Activated CD8-positive, alpha-beta T cell treated with anti-CD3 and anti-CD28 coated beads, Interleukin-2, amount 10 ng/mL, durations not matched to agents 7 days and 5 days (primary cell): ENCODE measurements around the gene ZBTB34. TPM values are rescaled to one million over a fixed set of nuclear protein-coding genes. Genes with fewer than 3 reads are reported as not detected.

Experiments used
- ATAC-seq: fragments of 150-1000 bp; cut with Tn5 transposase; one replicate; pipeline ENCODE4 v1.10.0; 2021; ENCODE audit warnings: moderate library complexity
- CTCF ChIA-PET: fragments of 350-600 bp; sonication (Branson Sonifier 250); formaldehyde crosslinking; loops from one replicate; lab custom pipeline; 2021; ENCODE audit warnings: antibody characterized with exemption; lab: Charles Lee
- POLR2A ChIA-PET: fragments of 350-600 bp; sonication (Branson Sonifier 250); formaldehyde crosslinking; loops from one replicate; lab custom pipeline; 2021; ENCODE audit warnings: antibody characterized with exemption; lab: Charles Lee
- DNase-seq: peaks from one replicate; pipeline ENCODE4 v3.0.0-alpha.2; 2020
- H3K27ac Mint-ChIP-seq: one replicate; pipeline ENCODE4 v1.8.0; 2021; ENCODE audit warnings: mild to moderate bottlenecking, mixed read lengths
- H3K27me3 Mint-ChIP-seq: one replicate; pipeline ENCODE4 v1.8.0; 2021; ENCODE audit warnings: low read depth, mixed read lengths
- H3K36me3 Mint-ChIP-seq: one replicate; pipeline ENCODE4 v1.8.0; 2021; ENCODE audit warnings: low read depth, mixed read lengths
- H3K4me1 Mint-ChIP-seq: one replicate; pipeline ENCODE4 v1.8.0; 2021; ENCODE audit warnings: low read depth, mixed read lengths
- H3K4me3 Mint-ChIP-seq: one replicate; pipeline ENCODE4 v1.8.0; 2021; ENCODE audit warnings: mild to moderate bottlenecking, mixed read lengths
- H3K9me3 Mint-ChIP-seq: one replicate; pipeline ENCODE4 v1.8.0; 2022; ENCODE audit warnings: mixed read lengths; ENCODE audit not compliant: insufficient read depth
- total RNA-seq, 2 experiments: library from RNA; stranded (reverse); gene quantifications; one replicate each; pipeline ENCODE4 v1.2.3, GENCODE V29; 2021

Gene ZBTB34
- total RNA-seq, 2 experiments from 2014 or later, result 7.7 to 8.1 TPM

- ATAC-seq (no peak), DNase-seq (no peak)
- ChIA-PET POLR2A (interaction anchor here (1.0 to 1.2 kb wide), 2 partner anchors 12 to 52 kb away, joined by 3 read pairs; no protein-coding TSS in a partner anchor), CTCF (interaction anchor here (0.9 to 1.9 kb wide), 14 partner anchors 9 to 153 kb away, joined by 3 to 9 read pairs (median 6); partner anchors contain the start of gene ZBTB43)
- Mint-ChIP-seq H3K9me3 (no peaks in the 10 kb centered on the region), H3K27ac (peak overlapping the region; percentile 9), H3K4me3 (peak overlapping the region; percentile 77), H3K4me1 (peaks cover 30% of the 10 kb centered on the region), H3K27me3 (peaks cover 14% of the 10 kb centered on the region), H3K36me3 (peaks cover 3% of the 10 kb centered on the region)
Observed at GRCh38 chr9:126859111-126859510, 1.3 kb upstream of the ZBTB34 start.

- Mint-ChIP-seq H3K27ac (peak overlapping the region; percentile 72), H3K4me3 (peak overlapping the region; percentile 80), H3K9me3 (no peaks in the 10 kb centered on the region), H3K27me3 (peaks cover 6% of the 10 kb centered on the region), H3K36me3 (peaks cover 13% of the 10 kb centered on the region), H3K4me1 (peaks cover 33% of the 10 kb centered on the region)
- POLR2A ChIA-PET, result interaction anchor here (1.0 to 1.4 kb wide), 2 partner anchors 56 to 126 kb away, joined by 3 read pairs; partner anchors contain the start of gene ZBTB43
- ATAC-seq, result peak; percentile 38
- DNase-seq, result peak; percentile 28
- CTCF ChIA-PET, result no interaction called here
Observed at GRCh38 chr9:126860757-126861466, 473 bp downstream of the ZBTB34 start.

- H3K4me1 Mint-ChIP-seq, result peaks cover 33% of the 10 kb centered on the region
- CTCF ChIA-PET, result interaction anchor here (1.2 kb wide), 1 partner anchor 32 kb away, joined by 3 read pairs; no protein-coding TSS in a partner anchor
- H3K36me3 Mint-ChIP-seq, result peaks cover 20% of the 10 kb centered on the region
- DNase-seq, result peak; percentile 26
- peak overlapping the region; percentile 80 for H3K4me3 Mint-ChIP-seq
- peaks cover 4% of the 10 kb centered on the region for H3K27me3 Mint-ChIP-seq
- no peak for ATAC-seq
- POLR2A ChIA-PET, result interaction anchor here (1.0 kb wide), 1 partner anchor 56 kb away, joined by 4 read pairs; the partner anchor contains the start of gene ZBTB43
- peak overlapping the region; percentile 72 for H3K27ac Mint-ChIP-seq
- no peaks in the 10 kb centered on the region for H3K9me3 Mint-ChIP-seq
Observed at GRCh38 chr9:126861707-126862103, 1.3 kb downstream of the ZBTB34 start.

- DNase-seq (no peak), ATAC-seq (no peak)
- ChIA-PET POLR2A (interaction anchor here (1.0 kb wide), 1 partner anchor 57 kb away, joined by 4 read pairs; the partner anchor contains the start of gene ZBTB43), CTCF (interaction anchor here (0.6 to 1.2 kb wide), 2 partner anchors 33 to 113 kb away, joined by 3 read pairs; no protein-coding TSS in a partner anchor)
- Mint-ChIP-seq H3K4me3 (peak overlapping the region; percentile 80), H3K4me1 (peaks cover 33% of the 10 kb centered on the region), H3K9me3 (no peaks in the 10 kb centered on the region), H3K27ac (peak overlapping the region; percentile 72), H3K36me3 (peaks cover 22% of the 10 kb centered on the region), H3K27me3 (peaks cover 2% of the 10 kb centered on the region)
Observed at GRCh38 chr9:126862104-126862761, 1.8 kb downstream of the ZBTB34 start.

GRCh38 chr9:126864771-126865170 is 4.3 kb downstream of the ZBTB34 start:
- ATAC-seq (no peak), DNase-seq (no peak)
- Mint-ChIP-seq H3K4me3 (no peak overlapping the region), H3K36me3 (peaks cover 32% of the 10 kb centered on the region), H3K9me3 (no peaks in the 10 kb centered on the region), H3K27me3 (no peaks in the 10 kb centered on the region), H3K27ac (no peak overlapping the region), H3K4me1 (peaks cover 44% of the 10 kb centered on the region)
- ChIA-PET CTCF (interaction anchor here (1.2 to 1.3 kb wide), 2 partner anchors 101 to 174 kb away, joined by 3 to 4 read pairs; no protein-coding TSS in a partner anchor), POLR2A (interaction anchor here (0.6 to 1.4 kb wide), 3 partner anchors 25 to 143 kb away, joined by 3 to 4 read pairs (median 3); no protein-coding TSS in a partner anchor)

GRCh38 chr9:126869368-126869767 is 8.9 kb downstream of the ZBTB34 start:
- peaks cover 29% of the 10 kb centered on the region for H3K36me3 Mint-ChIP-seq
- ATAC-seq, result no peak
- peaks cover 26% of the 10 kb centered on the region for H3K4me1 Mint-ChIP-seq
- H3K27ac Mint-ChIP-seq, result no peak overlapping the region
- no peaks in the 10 kb centered on the region for H3K27me3 Mint-ChIP-seq
- CTCF ChIA-PET, result interaction anchor here (1.3 to 2.2 kb wide), 3 partner anchors 10 to 88 kb away, joined by 3 to 6 read pairs (median 4); partner anchors contain the start of gene ZBTB34
- no peak for DNase-seq
- no peak overlapping the region for H3K4me3 Mint-ChIP-seq
- POLR2A ChIA-PET, result interaction anchor here (0.7 to 1.1 kb wide), 2 partner anchors 10 to 12 kb away, joined by 3 to 4 read pairs; no protein-coding TSS in a partner anchor
- no peaks in the 10 kb centered on the region for H3K9me3 Mint-ChIP-seq

- Mint-ChIP-seq H3K4me3 (no peak overlapping the region), H3K36me3 (peaks cover 12% of the 10 kb centered on the region), H3K27me3 (no peaks in the 10 kb centered on the region), H3K4me1 (peaks cover 33% of the 10 kb centered on the region), H3K9me3 (no peaks in the 10 kb centered on the region), H3K27ac (no peak overlapping the region)
- ATAC-seq (no peak), DNase-seq (no peak)
- ChIA-PET POLR2A (no interaction called here), CTCF (interaction anchor here (1.3 kb wide), 1 partner anchor 13 kb away, joined by 7 read pairs; the partner anchor contains the start of gene ZBTB34)
Observed at GRCh38 chr9:126872516-126872915, 12.1 kb downstream of the ZBTB34 start.

GRCh38 chr9:126874546-126875314 is 14.3 kb downstream of the ZBTB34 start:
- ChIA-PET POLR2A (no interaction called here), CTCF (no interaction called here)
- H3K36me3 Mint-ChIP-seq, result peaks cover 12% of the 10 kb centered on the region
- H3K4me3 Mint-ChIP-seq, result no peak overlapping the region
- ATAC-seq, result no peak
- H3K27ac Mint-ChIP-seq, result no peak overlapping the region
- peaks cover 22% of the 10 kb centered on the region for H3K4me1 Mint-ChIP-seq
- no peaks in the 10 kb centered on the region for H3K9me3 Mint-ChIP-seq
- no peaks in the 10 kb centered on the region for H3K27me3 Mint-ChIP-seq
- DNase-seq, result no peak

GRCh38 chr9:126875756-126876510 is 15.5 kb downstream of the ZBTB34 start:
- Mint-ChIP-seq H3K4me3 (no peak overlapping the region), H3K36me3 (peaks cover 23% of the 10 kb centered on the region), H3K4me1 (peaks cover 22% of the 10 kb centered on the region), H3K9me3 (no peaks in the 10 kb centered on the region), H3K27me3 (no peaks in the 10 kb centered on the region), H3K27ac (no peak overlapping the region)
- CTCF ChIA-PET, result no interaction called here
- ATAC-seq (no peak), DNase-seq (no peak)
- POLR2A ChIA-PET, result no interaction called here

- no peak for ATAC-seq
- no peaks in the 10 kb centered on the region for H3K27me3 Mint-ChIP-seq
- no peak overlapping the region for H3K4me3 Mint-ChIP-seq
- CTCF ChIA-PET, result no interaction called here
- POLR2A ChIA-PET, result no interaction called here
- peaks cover 22% of the 10 kb centered on the region for H3K4me1 Mint-ChIP-seq
- no peak overlapping the region for H3K27ac Mint-ChIP-seq
- peaks cover 23% of the 10 kb centered on the region for H3K36me3 Mint-ChIP-seq
- no peak for DNase-seq
- H3K9me3 Mint-ChIP-seq, result no peaks in the 10 kb centered on the region
Observed at GRCh38 chr9:126876531-126876930, 16.1 kb downstream of the ZBTB34 start.
